NCI-H2029 (cell line): ENCODE data around the gene DUSP21.
"Not testable (repeated sequence)": the region's sequence is repeated elsewhere in the genome, so short reads cannot be mapped to it uniquely, and the experiment has no call there.

Experiments used
- DNase-seq: peaks from one replicate; lab custom pipeline; 2025; lab: John Stamatoyannopoulos, UW

The DUSP21 gene

GRCh38 chrX:44876086-44876485 lies 32.3 kb downstream of the DUSP21 start:
- no peak for DNase-seq

DNA sequence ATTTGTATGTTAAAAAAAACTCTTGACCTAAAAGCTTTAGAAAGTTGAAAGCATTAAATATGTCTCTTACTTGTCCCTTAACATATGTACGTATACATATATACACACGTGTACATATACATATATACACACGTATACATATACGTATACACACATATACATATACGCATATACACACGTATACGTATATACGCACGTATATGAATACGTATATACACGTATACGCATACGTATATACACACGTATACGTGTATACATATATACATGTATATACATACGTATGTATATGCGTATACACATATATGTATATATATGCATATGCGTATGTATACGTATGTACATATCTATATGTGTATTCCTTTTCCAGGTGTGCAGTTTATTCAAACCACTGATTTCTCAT lies 32.9 kb downstream of the DUSP21 start:
- DNase-seq: no peak

- no peak for DNase-seq
Observed at GRCh38 chrX:44878780-44879179, 35.0 kb downstream of the DUSP21 start.

DNA sequence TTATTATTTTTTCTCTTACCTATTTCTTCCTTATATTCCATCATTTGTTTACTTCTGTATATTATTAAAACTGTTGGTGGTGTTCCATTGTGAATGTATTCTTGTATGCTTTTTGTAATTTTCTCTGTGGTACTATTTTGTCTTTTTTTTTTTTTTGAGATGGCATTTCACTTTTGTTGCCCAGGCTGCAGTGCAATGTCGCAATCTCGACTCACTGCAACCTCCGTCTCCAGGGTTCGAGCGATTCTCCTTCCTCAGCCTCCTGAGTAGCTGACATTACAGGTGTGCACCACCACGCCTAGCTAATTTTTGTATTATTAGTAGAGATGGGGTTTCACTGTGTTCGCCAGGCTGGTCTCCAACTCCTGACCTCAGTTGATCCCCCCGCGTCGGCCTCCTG lies 37.7 kb downstream of the DUSP21 start:
- DNase-seq: no peak

DNA sequence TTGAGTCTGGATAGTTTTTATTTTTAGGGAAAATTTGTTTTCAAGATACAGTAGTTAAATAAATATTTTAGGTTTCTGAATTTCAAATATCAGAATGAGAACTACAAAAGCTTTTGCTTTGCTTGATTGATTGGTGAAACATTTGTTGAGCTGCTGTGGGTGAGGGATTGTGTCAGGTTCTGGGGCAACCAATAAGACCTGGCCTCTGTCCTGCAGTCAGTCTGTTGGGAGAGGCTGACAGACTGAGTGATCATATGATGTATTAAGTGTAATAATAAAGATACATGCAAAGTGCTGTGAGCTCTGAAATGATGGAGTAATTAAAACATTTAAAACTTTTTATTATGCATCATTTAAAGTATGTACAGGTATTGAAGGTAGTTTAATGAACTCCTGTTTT lies 38.8 kb downstream of the DUSP21 start:
- DNase-seq: no peak

- DNase-seq: no peak
Observed at GRCh38 chrX:44884944-44885343, 41.1 kb downstream of the DUSP21 start.

- no peak for DNase-seq
Observed at GRCh38 chrX:44889824-44890223, 46.0 kb downstream of the DUSP21 start.

DNA sequence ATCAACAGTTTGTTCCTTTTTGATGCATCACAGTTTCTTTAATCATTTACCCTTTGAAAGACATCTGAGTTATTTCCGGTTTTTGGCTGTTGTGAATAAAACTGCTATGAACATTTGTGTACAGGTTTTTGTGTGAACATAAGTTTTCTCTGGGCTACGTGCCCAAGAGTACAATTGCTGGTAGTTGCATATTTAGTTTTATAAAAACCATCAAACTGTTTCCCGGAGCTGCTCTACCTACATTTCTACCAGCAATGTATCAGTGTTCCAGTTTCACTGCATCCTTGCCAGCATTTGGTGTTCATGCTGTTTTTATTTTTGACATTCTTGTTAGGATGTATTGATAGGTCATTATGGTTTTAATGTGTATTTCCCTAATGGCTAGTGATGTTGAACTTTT lies 46.4 kb downstream of the DUSP21 start:
- no peak for DNase-seq

- DNase-seq: not testable (repeated sequence)
Observed at GRCh38 chrX:44890687-44891086, 46.9 kb downstream of the DUSP21 start.

DNA sequence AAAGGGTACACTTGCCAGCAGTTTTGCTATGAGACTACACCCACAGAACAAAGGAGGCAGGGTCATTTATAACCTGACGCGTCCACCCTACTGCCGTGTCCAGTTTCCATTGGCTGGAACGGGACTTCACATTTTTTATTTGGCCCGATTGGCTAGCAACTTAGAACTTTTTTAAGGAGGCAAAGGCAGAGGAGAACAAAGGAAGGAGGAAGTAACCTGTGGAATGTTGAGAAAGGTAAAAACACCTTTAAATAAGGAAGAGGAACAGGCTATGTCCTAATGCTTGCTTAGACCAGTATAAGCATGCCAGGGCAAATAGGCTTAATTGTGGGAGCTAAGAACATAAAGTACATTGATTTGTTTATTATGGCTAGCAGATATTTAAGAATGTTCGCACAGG lies 47.8 kb downstream of the DUSP21 start:
- DNase-seq: no peak
